Fibroblast of pulmonary artery (primary cell): Measurements from ENCODE around the gene C16orf90.

Source experiments
- DNase-seq: peaks from one replicate; pipeline ENCODE4 v3.0.0-alpha.2; 2010; ENCODE audit warnings: low read depth
- H3K4me3 ChIP-seq: replicated peaks from 2 replicates; pipeline ENCODE4 v1.5.1; 2011; ENCODE audit warnings: low read depth, mild to moderate bottlenecking, control low read depth, low read length, moderate library complexity
- TF ChIP-seq, protein P1 (sequence below): IDR thresholded peaks from 2 replicates; pipeline ENCODE4 v1.5.1; 2011; ENCODE audit warnings: mild to moderate bottlenecking, control low read depth, low read length, inconsistent platforms; ENCODE audit errors: missing control alignments

C16orf90 gene

DNA sequence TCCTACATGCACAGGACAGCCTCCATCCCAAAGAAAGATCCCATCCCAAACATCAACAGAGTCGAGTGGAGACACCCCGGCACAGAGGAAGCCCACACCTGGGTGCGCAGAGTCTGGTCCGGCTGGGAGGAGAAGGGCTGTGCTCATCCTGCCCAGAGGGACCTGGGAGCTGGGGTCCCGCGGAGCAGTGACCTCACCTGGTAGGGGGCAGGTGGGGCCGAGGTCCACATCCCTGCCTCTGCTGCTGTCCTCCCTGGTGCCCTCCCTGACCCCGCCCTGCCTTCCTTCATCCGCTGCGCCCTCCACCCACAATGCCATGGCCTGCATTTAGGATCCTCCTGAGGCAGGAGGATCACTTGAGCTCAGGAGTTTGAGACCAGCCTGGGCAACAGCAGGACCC lies 2.9 kb downstream of the C16orf90 start:
- no peak for DNase-seq
- TF ChIP-seq, protein P1, sequence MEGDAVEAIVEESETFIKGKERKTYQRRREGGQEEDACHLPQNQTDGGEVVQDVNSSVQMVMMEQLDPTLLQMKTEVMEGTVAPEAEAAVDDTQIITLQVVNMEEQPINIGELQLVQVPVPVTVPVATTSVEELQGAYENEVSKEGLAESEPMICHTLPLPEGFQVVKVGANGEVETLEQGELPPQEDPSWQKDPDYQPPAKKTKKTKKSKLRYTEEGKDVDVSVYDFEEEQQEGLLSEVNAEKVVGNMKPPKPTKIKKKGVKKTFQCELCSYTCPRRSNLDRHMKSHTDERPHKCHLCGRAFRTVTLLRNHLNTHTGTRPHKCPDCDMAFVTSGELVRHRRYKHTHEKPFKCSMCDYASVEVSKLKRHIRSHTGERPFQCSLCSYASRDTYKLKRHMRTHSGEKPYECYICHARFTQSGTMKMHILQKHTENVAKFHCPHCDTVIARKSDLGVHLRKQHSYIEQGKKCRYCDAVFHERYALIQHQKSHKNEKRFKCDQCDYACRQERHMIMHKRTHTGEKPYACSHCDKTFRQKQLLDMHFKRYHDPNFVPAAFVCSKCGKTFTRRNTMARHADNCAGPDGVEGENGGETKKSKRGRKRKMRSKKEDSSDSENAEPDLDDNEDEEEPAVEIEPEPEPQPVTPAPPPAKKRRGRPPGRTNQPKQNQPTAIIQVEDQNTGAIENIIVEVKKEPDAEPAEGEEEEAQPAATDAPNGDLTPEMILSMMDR = no peak

DNA sequence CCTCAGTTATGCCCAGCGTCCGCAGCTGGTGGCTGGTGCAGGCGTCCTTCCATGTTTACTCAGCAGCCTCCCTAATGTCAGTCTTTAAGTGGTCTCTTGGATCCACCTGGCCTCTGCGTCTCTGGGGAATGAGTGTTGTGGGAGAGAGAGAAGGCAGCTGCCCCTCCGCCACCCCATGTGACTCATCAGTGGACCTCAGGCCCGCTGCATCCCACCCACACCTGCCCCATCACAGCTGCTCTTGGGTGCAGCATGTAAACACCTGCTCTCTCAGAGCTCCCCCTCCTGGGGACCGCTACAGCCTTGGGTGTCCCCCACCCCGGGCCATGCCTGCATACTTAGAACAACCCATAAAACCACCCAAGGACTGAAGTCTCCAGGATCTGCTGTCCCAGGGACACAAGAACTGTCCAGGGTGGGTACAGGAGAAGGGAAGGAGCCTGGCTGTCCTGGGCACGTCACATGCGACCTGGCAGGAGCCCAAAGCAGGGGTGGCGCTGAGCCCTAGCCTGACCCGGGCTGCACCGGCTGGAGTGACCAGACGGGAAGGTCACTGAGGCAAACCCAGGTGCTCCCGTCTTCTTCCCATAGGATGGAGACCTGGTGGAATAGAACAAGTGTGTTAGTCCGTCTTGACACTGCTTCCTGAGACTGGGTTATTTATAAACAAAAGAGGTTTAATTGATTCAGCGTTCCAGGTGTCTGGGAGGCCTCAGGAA lies 4.2 kb downstream of the C16orf90 start:
- DNase-seq = no peak
- H3K4me3 ChIP-seq = no peak overlapping the region
- TF ChIP-seq, protein P1 = no peak

More for the DNA sequence above, 2.9 kb downstream of the C16orf90 start:
- H3K4me3 ChIP-seq = no peak overlapping the region

DNA sequence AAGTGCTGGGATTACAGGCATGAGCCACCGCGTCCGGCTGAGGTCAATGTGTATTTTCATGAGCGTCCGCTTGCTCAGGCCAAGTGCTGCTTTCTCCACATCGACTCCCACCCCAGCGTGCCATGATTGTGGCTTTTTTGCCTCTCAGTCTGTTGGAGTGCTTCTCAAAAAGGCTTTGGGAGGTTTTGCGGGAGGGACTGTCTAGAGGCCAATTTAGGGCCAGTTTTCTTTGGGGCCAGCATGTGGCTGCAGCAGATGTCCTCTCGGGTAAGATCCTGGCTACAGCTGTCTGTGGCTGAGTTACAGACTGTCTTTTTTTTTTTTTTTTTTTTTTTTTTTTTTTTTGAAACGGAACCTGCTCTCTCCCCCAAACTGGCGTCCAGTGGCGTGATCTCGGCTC lies 6.5 kb downstream of the C16orf90 start:
- no peak for DNase-seq
- TF ChIP-seq, protein P1 = no peak
- no peak overlapping the region for H3K4me3 ChIP-seq

DNA sequence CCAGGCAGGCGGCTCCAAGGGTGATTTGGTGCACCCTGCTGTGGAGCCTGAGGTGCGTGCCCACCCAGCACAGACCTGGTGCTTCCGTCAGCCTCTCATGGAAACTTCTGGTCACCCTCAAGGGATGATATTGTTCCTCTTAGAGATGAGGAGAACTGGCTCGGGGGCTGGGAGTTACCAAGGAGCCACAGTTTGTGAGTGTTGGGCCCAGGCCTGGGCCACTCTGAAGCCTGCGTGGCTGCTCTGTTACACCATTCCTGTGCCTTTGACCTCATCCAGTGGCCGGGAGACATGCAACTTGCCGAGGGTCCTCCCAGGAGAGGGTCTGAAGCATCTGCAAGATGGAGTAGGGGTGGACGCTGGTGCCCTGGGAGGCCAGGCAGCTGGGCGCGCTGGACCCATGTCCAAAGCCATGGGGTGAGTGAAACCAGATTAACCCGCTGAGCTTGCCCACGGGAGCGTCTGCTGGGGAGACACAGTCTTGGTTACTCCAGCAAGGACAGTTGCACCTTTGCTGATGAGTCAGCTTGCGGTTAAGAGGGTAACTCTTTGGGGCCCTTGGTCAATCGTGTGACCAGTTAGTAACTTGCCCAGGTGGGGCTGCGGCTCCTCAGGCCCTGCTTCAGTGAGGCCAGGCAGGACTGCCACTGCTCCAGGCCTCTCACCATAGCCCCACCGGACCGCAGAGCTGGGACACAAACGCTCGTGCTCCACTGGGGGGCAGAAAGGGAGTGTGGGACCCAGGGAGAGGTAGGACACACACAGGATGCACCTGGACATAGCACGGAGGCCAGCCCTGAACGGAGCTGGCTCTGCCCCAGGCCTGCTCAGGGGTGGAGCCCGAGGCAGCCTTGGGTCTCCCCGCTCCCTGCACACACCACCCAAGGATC lies 7.5 kb downstream of the C16orf90 start:
- DNase-seq = no peak
- TF ChIP-seq, protein P1 = no peak
- no peak overlapping the region for H3K4me3 ChIP-seq

DNA sequence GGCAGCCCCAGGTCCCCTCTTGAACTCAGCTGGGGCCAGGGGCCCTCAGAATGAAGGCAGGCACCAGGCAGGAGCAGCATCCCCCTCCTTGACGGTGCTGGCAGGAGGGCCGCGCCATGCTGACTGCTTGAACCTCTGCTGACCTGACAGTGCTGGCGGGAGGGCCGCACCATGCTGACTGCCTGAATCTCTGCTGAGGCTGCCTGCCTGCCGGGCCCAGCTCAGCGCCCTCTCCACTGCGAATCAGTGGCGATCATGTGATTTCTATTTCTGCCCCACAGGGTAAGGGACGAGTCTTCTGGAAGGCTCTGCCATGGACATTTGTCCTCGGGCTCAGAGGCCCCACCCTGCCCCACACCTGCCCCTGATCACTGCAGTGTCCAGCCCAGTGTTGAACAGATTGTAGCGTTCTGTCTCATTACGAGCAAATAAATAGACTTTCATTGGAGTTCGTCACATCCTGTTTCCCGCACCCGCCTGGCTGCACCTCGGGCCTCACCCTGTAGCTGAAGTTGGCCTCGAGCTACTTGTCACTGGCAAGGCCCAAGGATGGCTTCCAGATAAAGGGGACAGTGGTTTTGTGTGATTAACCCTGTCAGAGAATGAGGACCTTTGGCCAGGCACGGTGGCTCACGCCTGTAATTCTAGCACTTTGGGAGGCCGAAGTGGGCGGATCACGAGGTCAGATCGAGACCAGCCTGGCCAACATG lies 8.6 kb downstream of the C16orf90 start:
- no peak for DNase-seq
- TF ChIP-seq, protein P1 = no peak

DNA sequence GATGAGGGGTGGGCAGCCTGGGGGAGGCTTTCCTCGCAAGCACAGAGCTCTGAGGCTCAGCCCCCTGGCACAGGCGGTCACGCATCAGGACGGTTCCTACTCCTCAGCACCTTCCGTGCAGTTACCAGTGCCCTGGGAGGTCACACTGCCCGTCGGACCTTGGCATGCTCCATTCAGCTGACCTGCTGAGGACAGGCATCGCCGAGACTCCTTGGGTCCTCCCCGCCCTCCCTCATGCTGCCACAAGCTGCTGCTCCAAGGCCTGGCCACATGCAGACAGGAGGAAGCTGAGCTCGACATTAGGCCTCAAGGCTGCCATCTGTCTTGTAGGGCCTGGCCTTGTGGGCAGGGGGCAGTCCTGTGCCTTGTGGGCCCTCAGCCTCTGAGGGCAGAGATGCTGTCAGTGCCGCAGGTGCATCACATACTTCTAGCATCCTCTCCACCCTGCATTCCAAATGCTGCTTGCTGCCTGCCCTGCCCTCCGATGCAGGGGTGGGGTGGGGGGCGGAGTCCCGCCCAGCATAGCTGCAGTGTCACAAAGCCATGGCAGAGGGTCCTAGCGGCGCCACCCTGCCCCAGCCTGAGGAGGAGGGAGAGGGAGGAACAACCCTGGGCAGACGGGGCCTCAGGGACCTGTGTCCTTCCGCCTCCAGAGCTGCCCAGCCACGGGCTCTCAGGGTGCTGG lies 9.3 kb downstream of the C16orf90 start:
- no peak for DNase-seq
- H3K4me3 ChIP-seq = no peak overlapping the region
- TF ChIP-seq, protein P1 = no peak

More for the DNA sequence above, 8.6 kb downstream of the C16orf90 start:
- no peak overlapping the region for H3K4me3 ChIP-seq
